Measurements from ENCODE around the gene TIE1. TPM values are rescaled to one million over a fixed set of nuclear protein-coding genes. Genes with fewer than 3 reads are reported as not detected.

TIE1 gene
- total RNA-seq, 4 donors from 2014 or later = 5.6 to 38.8 (median 8.9) TPM

DNA sequence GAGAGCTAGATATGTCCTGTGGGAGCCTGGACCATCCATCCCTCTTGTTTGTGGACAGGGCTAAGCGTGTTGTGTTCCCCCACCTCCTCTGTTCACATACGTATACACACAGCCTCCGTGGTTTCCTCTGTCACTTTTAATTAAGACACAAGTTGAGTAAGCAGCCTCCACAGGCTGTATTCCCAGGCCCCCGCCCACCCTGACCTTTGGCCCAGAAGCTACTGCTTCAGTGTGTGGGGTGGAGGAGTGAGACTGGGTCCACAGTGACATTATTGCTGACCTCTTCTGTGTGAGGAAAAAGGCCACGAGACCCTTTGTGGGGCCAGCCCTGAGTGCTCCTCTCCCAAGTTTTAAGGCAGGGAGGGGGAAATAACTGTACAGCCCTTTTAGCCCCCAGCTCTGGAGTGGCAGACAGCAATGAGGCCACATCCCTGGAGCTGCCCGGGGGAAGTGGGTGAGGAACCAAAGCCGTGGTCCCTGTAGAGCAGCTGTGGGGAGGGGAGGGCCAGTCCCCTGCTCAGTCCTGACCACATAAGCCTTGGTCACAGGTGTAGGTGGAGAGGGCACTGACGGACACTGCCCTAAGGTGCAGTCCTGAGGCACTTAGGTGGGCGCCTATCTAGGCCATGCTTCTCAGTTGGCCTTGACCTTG, 62.6 kb downstream of the TIE1 start:
- Histone ChIP-seq H3K4me1 (peaks cover 4 to 48% (median 12%) of the 10 kb centered on the region in 4 donors), H3K36me3 (peaks cover 0 to 50% (median 0%) of the 10 kb centered on the region in 3 donors), H3K9me3 (no peaks in the 10 kb centered on the region), H3K27me3 (no peaks in the 10 kb centered on the region), H3K27ac (peak overlapping the region in 2 of 4 donors; percentile 15 to 82), H3K4me3 (no peak overlapping the region)
- DNase-seq = peak in 2 of 3 donors; percentile 73 to 80
- TF ChIP-seq, protein P1, sequence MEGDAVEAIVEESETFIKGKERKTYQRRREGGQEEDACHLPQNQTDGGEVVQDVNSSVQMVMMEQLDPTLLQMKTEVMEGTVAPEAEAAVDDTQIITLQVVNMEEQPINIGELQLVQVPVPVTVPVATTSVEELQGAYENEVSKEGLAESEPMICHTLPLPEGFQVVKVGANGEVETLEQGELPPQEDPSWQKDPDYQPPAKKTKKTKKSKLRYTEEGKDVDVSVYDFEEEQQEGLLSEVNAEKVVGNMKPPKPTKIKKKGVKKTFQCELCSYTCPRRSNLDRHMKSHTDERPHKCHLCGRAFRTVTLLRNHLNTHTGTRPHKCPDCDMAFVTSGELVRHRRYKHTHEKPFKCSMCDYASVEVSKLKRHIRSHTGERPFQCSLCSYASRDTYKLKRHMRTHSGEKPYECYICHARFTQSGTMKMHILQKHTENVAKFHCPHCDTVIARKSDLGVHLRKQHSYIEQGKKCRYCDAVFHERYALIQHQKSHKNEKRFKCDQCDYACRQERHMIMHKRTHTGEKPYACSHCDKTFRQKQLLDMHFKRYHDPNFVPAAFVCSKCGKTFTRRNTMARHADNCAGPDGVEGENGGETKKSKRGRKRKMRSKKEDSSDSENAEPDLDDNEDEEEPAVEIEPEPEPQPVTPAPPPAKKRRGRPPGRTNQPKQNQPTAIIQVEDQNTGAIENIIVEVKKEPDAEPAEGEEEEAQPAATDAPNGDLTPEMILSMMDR (IDR thresholded peaks at IDR 0.05) = no peak
- peak in 1 of 2 donors; percentile 19 for TF ChIP-seq POLR2A (IDR thresholded peaks at IDR 0.05)

DNA sequence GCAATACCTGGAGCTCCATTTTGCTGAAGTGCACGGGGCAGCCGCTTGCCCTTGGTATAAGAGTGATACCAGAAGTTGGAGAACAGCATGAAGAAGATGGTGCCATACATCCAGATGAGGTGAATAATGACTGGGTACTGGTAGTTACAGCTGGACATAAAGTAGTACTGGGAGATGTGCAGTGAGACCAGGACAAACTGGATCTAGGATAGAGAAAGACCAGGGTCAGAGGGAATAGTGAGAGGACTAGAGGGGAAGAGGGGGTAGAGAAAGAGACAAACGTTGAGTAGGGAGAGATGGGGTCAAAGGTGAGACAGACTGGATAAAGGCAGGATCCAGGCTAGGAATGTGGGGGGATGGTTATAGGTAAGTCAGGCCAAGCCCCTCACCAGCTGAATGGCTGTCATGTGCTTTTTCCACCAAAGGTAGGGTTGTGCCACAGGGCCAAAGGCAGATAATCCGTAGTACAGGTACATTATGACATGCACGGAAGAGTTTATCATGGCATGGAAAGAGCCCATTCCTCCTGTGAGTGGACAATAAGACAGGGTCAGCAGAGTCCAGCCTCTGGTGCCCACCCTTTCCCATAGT, 63.2 kb downstream of the TIE1 start:
- H3K27ac ChIP-seq = peak overlapping the region in 2 of 4 donors; percentile 15 to 82
- TF ChIP-seq POLR2A (IDR thresholded peaks at IDR 0.05) = no peak
- TF ChIP-seq, protein P1 (IDR thresholded peaks at IDR 0.05) = no peak
- peaks cover 0 to 50% (median 0%) of the 10 kb centered on the region in 3 donors for H3K36me3 ChIP-seq

DNA sequence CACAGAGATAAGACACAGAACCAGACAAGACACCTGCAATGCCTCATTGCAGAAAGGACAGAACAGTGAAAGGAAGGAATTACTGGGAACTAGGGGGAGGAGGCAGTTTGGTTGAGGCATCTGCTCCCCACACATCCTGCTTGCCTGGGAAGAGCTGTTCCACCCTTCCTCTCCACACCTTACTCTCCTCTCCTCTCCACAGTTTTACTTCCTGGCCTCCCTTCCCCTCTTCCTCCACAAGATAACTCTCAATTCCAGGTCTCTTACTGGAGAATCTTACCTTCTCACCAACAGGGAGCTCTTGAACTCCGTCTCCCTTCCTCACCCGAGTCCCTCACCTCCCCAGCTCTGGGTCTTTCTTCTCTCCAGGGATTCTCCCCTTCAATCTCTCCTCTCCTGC, 64.9 kb downstream of the TIE1 start:
- H3K36me3 ChIP-seq = peaks cover 0 to 47% (median 0%) of the 10 kb centered on the region in 3 donors
- no peaks in the 10 kb centered on the region for H3K9me3 ChIP-seq
- peak overlapping the region in 2 of 4 donors; percentile 80 to 97 for H3K4me3 ChIP-seq
- H3K27ac ChIP-seq = peak overlapping the region in 3 of 4 donors; percentile 98 to 99 (median 98)
- no peak for DNase-seq
- no peaks in the 10 kb centered on the region for H3K27me3 ChIP-seq
- H3K4me1 ChIP-seq = peaks cover 4 to 38% (median 15%) of the 10 kb centered on the region in 4 donors
- TF ChIP-seq, protein P1 (IDR thresholded peaks at IDR 0.05) = no peak
- TF ChIP-seq POLR2A (IDR thresholded peaks at IDR 0.05) = no peak

More for the DNA sequence above, 63.2 kb downstream of the TIE1 start:
- no peak for DNase-seq
- Histone ChIP-seq H3K9me3 (no peaks in the 10 kb centered on the region), H3K27me3 (no peaks in the 10 kb centered on the region), H3K4me3 (no peak overlapping the region), H3K4me1 (peaks cover 4 to 52% (median 16%) of the 10 kb centered on the region in 4 donors)

DNA sequence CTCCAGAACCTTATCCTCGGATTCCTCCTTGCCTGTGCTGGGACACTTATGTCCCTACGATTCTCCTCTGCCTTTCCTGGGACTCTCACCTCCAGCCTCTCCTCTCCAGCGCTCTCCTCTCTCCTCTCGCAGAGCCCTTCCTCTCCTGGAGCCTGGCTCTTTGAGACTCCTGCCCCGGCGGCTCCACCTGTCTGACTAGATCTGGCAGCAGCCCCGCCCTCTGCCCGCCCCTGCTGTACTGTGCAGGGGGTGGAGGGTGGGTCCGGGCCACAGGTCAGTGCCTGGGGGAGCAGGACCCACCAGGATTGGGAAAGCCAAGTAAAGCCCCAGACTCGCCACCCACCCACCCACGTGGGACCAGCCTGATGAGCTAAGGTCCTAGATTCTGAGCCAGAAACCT, 65.4 kb downstream of the TIE1 start:
- H3K4me3 ChIP-seq = peak overlapping the region in 3 of 4 donors; percentile 80 to 97 (median 97)
- peak overlapping the region; percentile 98 to 99 (median 98) for H3K27ac ChIP-seq
- H3K36me3 ChIP-seq = peaks cover 0 to 42% (median 0%) of the 10 kb centered on the region in 3 donors
- H3K27me3 ChIP-seq = no peaks in the 10 kb centered on the region
- peak; percentile 68 to 91 for TF ChIP-seq POLR2A (IDR thresholded peaks at IDR 0.05)
- TF ChIP-seq, protein P1 (IDR thresholded peaks at IDR 0.05) = no peak
- peaks cover 4 to 36% (median 15%) of the 10 kb centered on the region in 4 donors for H3K4me1 ChIP-seq
- no peaks in the 10 kb centered on the region for H3K9me3 ChIP-seq
- peak; percentile 26 to 88 (median 87) for DNase-seq

DNA sequence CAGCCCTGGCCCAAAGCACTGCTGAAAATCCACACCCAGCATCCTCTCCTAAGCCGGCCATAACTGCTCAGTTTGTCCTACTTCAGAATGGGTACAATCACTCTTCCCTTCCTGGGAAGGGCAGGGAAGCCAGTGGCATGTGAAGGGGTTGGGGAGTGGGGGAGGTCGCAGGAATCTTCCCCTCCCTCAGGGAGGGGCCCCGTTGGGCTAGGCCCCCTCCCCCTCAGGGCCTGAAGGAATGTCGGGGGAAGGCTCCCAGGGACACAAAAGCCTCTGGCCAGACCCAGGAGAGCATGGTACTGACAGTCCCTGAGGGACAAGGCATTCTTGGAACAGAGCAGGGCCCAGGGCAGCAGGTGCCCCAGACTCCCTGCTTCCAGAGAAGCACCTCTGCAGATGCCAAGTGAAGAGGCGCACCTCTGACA, 65.8 kb downstream of the TIE1 start:
- peak overlapping the region; percentile 80 to 98 (median 97) for H3K4me3 ChIP-seq
- H3K27me3 ChIP-seq = no peaks in the 10 kb centered on the region
- peaks cover 4 to 36% (median 15%) of the 10 kb centered on the region in 4 donors for H3K4me1 ChIP-seq
- TF ChIP-seq, protein P1 (IDR thresholded peaks at IDR 0.05) = no peak
- no peak for TF ChIP-seq POLR2A (IDR thresholded peaks at IDR 0.05)
- H3K27ac ChIP-seq = peak overlapping the region; percentile 98 to 99 (median 98)
- no peak for DNase-seq
- H3K9me3 ChIP-seq = no peaks in the 10 kb centered on the region
- peaks cover 0 to 38% (median 0%) of the 10 kb centered on the region in 3 donors for H3K36me3 ChIP-seq

All from Peyer's patch (tissue), 4 donors.